CD14-positive monocyte (primary cell): ENCODE results near the gene EPHA10. TPM values are rescaled to one million over a fixed set of nuclear protein-coding genes. Genes with fewer than 3 reads are reported as not detected.

ENCODE experiments used
- DNase-seq, 3 donors: peaks; one replicate each; pipeline ENCODE4 v3.0.0-alpha.2; 2011 to 2022
- H2AFZ ChIP-seq: 2 replicates; pipeline ENCODE4 v1.6.0; 2012; ENCODE audit warnings: mild to moderate bottlenecking, low read depth, low read length, inconsistent platforms; ENCODE audit not compliant: insufficient read depth, poor library complexity, severe bottlenecking
- H3K27ac ChIP-seq, 2 donors: 1 replicate in 1 of 2; 2 replicates in 1 of 2; pipeline ENCODE4 v1.5.1; 2012 to 2013; ENCODE audit warnings: low read length in 2 of 2, control low read depth in 1 of 2, inconsistent platforms in 1 of 2, low read depth in 1 of 2, mild to moderate bottlenecking in 1 of 2
- H3K27me3 ChIP-seq, 2 donors: one replicate each; pipeline versions ENCODE4 v1.6.0 to v1.6.1; 2011 to 2013; ENCODE audit warnings: low read length in 2 of 2; ENCODE audit not compliant: control insufficient read depth in 2 of 2, insufficient read depth in 2 of 2
- H3K36me3 ChIP-seq, 2 donors: replicated peaks in 1 of 2; 1 replicate in 1 of 2; 2 replicates in 1 of 2; pipeline versions ENCODE4 v1.5.1 to v1.6.1; 2012 to 2013; ENCODE audit warnings: low read length in 2 of 2, control low read depth in 1 of 2, inconsistent platforms in 1 of 2, mild to moderate bottlenecking in 1 of 2; ENCODE audit not compliant: insufficient read depth in 2 of 2, control insufficient read depth in 1 of 2
- H3K4me1 ChIP-seq, 2 donors: 1 replicate in 1 of 2; 2 replicates in 1 of 2; pipeline versions ENCODE4 v1.5.1 to v1.6.1; 2012 to 2013; ENCODE audit warnings: low read length in 2 of 2, control low read depth in 1 of 2, inconsistent platforms in 1 of 2, mild to moderate bottlenecking in 1 of 2, moderate library complexity in 1 of 2; ENCODE audit not compliant: insufficient read depth in 2 of 2, control insufficient read depth in 1 of 2
- H3K4me2 ChIP-seq: replicated peaks from 2 replicates; pipeline ENCODE3; 2012; ENCODE audit warnings: low read length, moderate library complexity, mild to moderate bottlenecking; ENCODE audit not compliant: poor library complexity, severe bottlenecking; ENCODE audit errors: extremely low read depth
- H3K4me3 ChIP-seq, 3 experiments: fragments of 200-600 bp in 1 of 3; sonication (generic) in 1 of 3; replicated peaks in 1 of 3; 1 replicate in 2 of 3; 2 replicates in 1 of 3; pipeline ENCODE4 v1.5.1; 2011 to 2013; ENCODE audit warnings: low read length in 3 of 3, mild to moderate bottlenecking in 3 of 3, control low read depth in 2 of 3, low read depth in 2 of 3, inconsistent platforms in 1 of 3, moderate library complexity in 1 of 3
- H3K79me2 ChIP-seq: 2 replicates; pipeline ENCODE4 v1.6.0; 2012; ENCODE audit warnings: mild to moderate bottlenecking, control low read depth, inconsistent platforms, low read length, moderate library complexity; ENCODE audit not compliant: insufficient read depth
- H3K9ac ChIP-seq: 2 replicates; pipeline ENCODE4 v1.6.0; 2017; ENCODE audit warnings: low read length, mild to moderate bottlenecking; ENCODE audit not compliant: insufficient read depth, poor library complexity, severe bottlenecking
- H3K9me3 ChIP-seq, 2 donors: replicated peaks in 1 of 2; 1 replicate in 1 of 2; 2 replicates in 1 of 2; pipeline versions ENCODE4 v1.5.1 to v1.6.1; 2012 to 2013; ENCODE audit warnings: low read length in 2 of 2, control low read depth in 1 of 2; ENCODE audit not compliant: control insufficient read depth in 1 of 2, insufficient read depth in 1 of 2
- H4K20me1 ChIP-seq: 2 replicates; pipeline ENCODE4 v1.6.0; 2012; ENCODE audit warnings: mild to moderate bottlenecking, low read length, control low read depth, moderate library complexity; ENCODE audit not compliant: insufficient read depth
- H3K27ac Mint-ChIP-seq, 7 donors: one replicate each; pipeline ENCODE4 v1.8.0; 2020; ENCODE audit warnings: mild to moderate bottlenecking in 7 of 7, mixed read lengths in 7 of 7, moderate library complexity in 6 of 7, inconsistent platforms in 2 of 7
- H3K27me3 Mint-ChIP-seq, 3 donors: one replicate each; pipeline ENCODE4 v1.8.0; 2021 to 2022; ENCODE audit warnings: low read depth in 3 of 3, mild to moderate bottlenecking in 3 of 3, mixed read lengths in 3 of 3, moderate library complexity in 3 of 3, inconsistent platforms in 1 of 3
- H3K36me3 Mint-ChIP-seq, 2 donors: one replicate each; pipeline ENCODE4 v1.8.0; 2020; ENCODE audit warnings: mixed read lengths in 2 of 2, inconsistent platforms in 1 of 2, mild to moderate bottlenecking in 1 of 2
- H3K4me1 Mint-ChIP-seq: one replicate; pipeline ENCODE4 v1.8.0; 2020; ENCODE audit warnings: mild to moderate bottlenecking, mixed read lengths
- H3K4me3 Mint-ChIP-seq, 2 donors: one replicate each; pipeline ENCODE4 v1.8.0; 2020; ENCODE audit warnings: mild to moderate bottlenecking in 2 of 2, mixed read lengths in 2 of 2, moderate library complexity in 1 of 2
- H3K9me3 Mint-ChIP-seq, 7 donors: one replicate each; pipeline ENCODE4 v1.8.0; 2020 to 2022; ENCODE audit warnings: mixed read lengths in 7 of 7, mild to moderate bottlenecking in 6 of 7, moderate library complexity in 6 of 7, inconsistent platforms in 2 of 7
- WGBS: methylation state at CpG from one replicate; pipeline ENCODE4 v1.1.5; 2013; ENCODE audit warnings: missing lambda C conversion rate; ENCODE audit not compliant: insufficient coverage; 5-methylcytosine and 5-hydroxymethylcytosine counted together
- intact Hi-C, 2 donors: fragments of 100-400 bp; cut with micrococcal nuclease; formaldehyde crosslinking; loops; one replicate each; pipeline versions ENCODE4 v1.15.0 to v1.15.1; 2023
- polyA plus RNA-seq, 3 donors: library from polyadenylated mRNA; depleted of rRNA in 1 of 3; unstranded in 2 of 3; stranded (reverse) in 1 of 3; fragments of 300-500 nt in 2 of 3; fragments of >200 nt in 1 of 3; fragmentation: Illumina TruSeq in 2 of 3; gene quantifications; 1 replicate in 2 of 3; 2 replicates in 1 of 3; pipeline ENCODE4 v1.2.3, GENCODE V29; 2012 to 2021
- TF ChIP-seq, protein P1 (sequence below): fragments of 200-600 bp; IDR thresholded peaks from one replicate; pipeline ENCODE4 v1.8.0; 2022; ENCODE audit warnings: antibody characterized with exemption, mild to moderate bottlenecking

Gene EPHA10
- polyA plus RNA-seq, 3 donors: not detected

DNA sequence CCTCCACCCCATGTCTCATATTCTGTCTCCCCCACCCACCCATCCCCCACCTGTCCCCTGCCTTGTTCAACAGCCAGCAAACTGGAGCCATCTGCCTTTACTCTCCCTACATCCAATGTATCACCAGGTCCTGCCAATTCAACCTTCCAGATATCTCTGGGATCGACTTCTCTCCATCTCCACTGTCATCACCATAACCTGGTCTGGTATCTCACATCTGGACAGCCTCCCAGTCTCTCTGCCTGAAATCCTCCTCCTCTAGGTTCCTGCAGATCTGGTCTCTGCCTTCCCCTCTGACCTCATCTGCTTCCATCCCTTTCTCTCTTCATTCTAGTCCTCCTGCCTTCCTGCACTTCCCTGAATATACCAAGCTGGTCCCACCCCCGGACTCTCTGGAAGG lies 94.8 kb downstream of the EPHA10 start:
- Mint-ChIP-seq H3K27me3 (peaks cover 2 to 7% (median 3%) of the 10 kb centered on the region in 3 donors), H3K9me3 (no peaks in the 10 kb centered on the region), H3K27ac (no peak overlapping the region), H3K36me3 (no peaks in the 10 kb centered on the region), H3K4me1 (peaks cover 3% of the 10 kb centered on the region), H3K4me3 (no peak overlapping the region)
- DNase-seq: no peak
- Histone ChIP-seq H3K4me3 (no peak overlapping the region), H3K4me2 (no peak overlapping the region), H3K36me3 (no peaks in the 10 kb centered on the region), H2AFZ (no peak overlapping the region), H4K20me1 (no peaks in the 10 kb centered on the region), H3K27ac (no peak overlapping the region), H3K27me3 (no peaks in the 10 kb centered on the region), H3K79me2 (no peaks in the 10 kb centered on the region), H3K9ac (no peak overlapping the region), H3K4me1 (no peaks in the 10 kb centered on the region), H3K9me3 (no peaks in the 10 kb centered on the region)
- TF ChIP-seq, protein P1, sequence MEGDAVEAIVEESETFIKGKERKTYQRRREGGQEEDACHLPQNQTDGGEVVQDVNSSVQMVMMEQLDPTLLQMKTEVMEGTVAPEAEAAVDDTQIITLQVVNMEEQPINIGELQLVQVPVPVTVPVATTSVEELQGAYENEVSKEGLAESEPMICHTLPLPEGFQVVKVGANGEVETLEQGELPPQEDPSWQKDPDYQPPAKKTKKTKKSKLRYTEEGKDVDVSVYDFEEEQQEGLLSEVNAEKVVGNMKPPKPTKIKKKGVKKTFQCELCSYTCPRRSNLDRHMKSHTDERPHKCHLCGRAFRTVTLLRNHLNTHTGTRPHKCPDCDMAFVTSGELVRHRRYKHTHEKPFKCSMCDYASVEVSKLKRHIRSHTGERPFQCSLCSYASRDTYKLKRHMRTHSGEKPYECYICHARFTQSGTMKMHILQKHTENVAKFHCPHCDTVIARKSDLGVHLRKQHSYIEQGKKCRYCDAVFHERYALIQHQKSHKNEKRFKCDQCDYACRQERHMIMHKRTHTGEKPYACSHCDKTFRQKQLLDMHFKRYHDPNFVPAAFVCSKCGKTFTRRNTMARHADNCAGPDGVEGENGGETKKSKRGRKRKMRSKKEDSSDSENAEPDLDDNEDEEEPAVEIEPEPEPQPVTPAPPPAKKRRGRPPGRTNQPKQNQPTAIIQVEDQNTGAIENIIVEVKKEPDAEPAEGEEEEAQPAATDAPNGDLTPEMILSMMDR: no peak
- 100% methylated on average over 2 of the region's 2 CpGs for WGBS
- intact Hi-C loops: no loop called here

DNA sequence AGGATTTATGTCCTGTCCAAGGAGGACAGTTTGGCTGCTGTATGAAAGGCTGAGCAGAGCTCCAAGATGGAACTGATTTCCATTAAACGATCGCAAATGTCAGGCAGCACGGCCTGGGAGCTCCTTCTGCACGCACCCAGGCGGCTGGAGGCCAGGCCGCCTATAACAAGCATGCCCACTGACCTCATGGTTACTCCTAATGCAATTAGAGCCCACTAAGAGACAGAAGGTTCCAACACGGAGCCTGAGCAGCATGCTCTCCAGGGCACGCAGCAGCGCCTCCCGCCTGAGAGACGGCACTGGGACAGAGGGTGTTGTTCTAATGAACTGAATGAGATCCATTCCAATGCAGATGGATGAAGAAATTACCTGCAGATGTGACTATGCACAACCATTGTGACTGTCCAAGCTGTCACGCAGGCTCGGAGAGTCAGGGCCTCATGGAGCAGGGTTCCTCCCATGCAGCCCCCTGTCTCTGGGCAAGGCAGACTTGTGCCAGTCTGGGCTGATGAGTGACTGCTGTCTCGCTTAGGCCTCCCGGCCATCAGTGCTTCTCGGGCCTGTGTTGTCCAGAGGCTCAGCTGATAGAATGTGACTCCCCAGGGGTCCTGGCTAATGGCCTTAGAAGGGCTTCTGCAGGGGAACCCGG lies 97.8 kb downstream of the EPHA10 start:
- H3K27ac Mint-ChIP-seq: no peak overlapping the region
- no peaks in the 10 kb centered on the region for H3K36me3 Mint-ChIP-seq
- Histone ChIP-seq H2AFZ (no peak overlapping the region), H3K4me3 (no peak overlapping the region), H3K27ac (no peak overlapping the region), H3K4me2 (no peak overlapping the region), H4K20me1 (no peaks in the 10 kb centered on the region), H3K27me3 (no peaks in the 10 kb centered on the region), H3K4me1 (no peaks in the 10 kb centered on the region), H3K79me2 (no peaks in the 10 kb centered on the region), H3K9ac (no peak overlapping the region), H3K36me3 (no peaks in the 10 kb centered on the region), H3K9me3 (no peaks in the 10 kb centered on the region)
- no peaks in the 10 kb centered on the region for H3K4me1 Mint-ChIP-seq
- TF ChIP-seq, protein P1: no peak
- intact Hi-C loops: no loop called here
- no peak overlapping the region for H3K4me3 Mint-ChIP-seq
- WGBS: 93% methylated on average over 17 of the region's 17 CpGs
- H3K9me3 Mint-ChIP-seq: no peaks in the 10 kb centered on the region
- DNase-seq: no peak
- H3K27me3 Mint-ChIP-seq: peaks cover 4 to 6% (median 6%) of the 10 kb centered on the region in 3 donors
